RWPE1 (cell line): Measurements from ENCODE around the gene ACCS.

ENCODE experiments used
- CTCF ChIA-PET: fragments of 350-600 bp; sonication (Branson Sonifier 250); formaldehyde crosslinking; extraction: SDS; loops from one replicate; lab custom pipeline; 2021; lab: Yijun Ruan, JAX
- POLR2A ChIA-PET: fragments of 400-600 bp; formaldehyde crosslinking; extraction: SDS; loops from one replicate; lab custom pipeline; 2020; ENCODE audit warnings: antibody characterized with exemption; ENCODE audit not compliant: low non-redundant PET; lab: Yijun Ruan, JAX
- DNase-seq: peaks from one replicate; pipeline ENCODE4 v3.0.0; 2012; ENCODE audit warnings: low spot score
- H3K27ac ChIP-seq: fragments of 450-650 bp; 2 replicates; pipeline ENCODE4 v1.5.1; 2017
- CTCF ChIP-seq: fragments of 450-650 bp; conservative IDR thresholded peaks from 2 replicates; pipeline ENCODE4 v1.5.1; 2017; ENCODE audit warnings: low read depth, mild to moderate bottlenecking

Gene ACCS

GRCh38 chr11:44065841-44066731 lies at the start of gene ACCS:
TSS of gene ACCS (plus strand) at chr11:44066270. CDS start at chr11:44067628, 1,358 bp downstream.
- CTCF ChIA-PET: interaction anchor here (0.6 to 2.2 kb wide), 6 partner anchors 12 to 484 kb away, joined by 3 to 8 read pairs (median 4); partner anchors contain the start of gene EXT2
- POLR2A ChIA-PET: no interaction called here

GRCh38 chr11:44016546-44017442 lies 49.3 kb upstream of the ACCS start:
- no peak overlapping the region for H3K27ac ChIP-seq
- CTCF ChIA-PET: no interaction called here
- TF ChIP-seq CTCF: no peak
- DNase-seq: no peak
- POLR2A ChIA-PET: no interaction called here

More at GRCh38 chr11:44065841-44066731, at the start of gene ACCS:
- peak; percentile 82 for DNase-seq
- H3K27ac ChIP-seq: peak within 1 kb of the TSS; percentile 85
- peak; percentile 89 for TF ChIP-seq CTCF

GRCh38 chr11:44017443-44018126 lies 48.5 kb upstream of the ACCS start:
- TF ChIP-seq CTCF: no peak
- CTCF ChIA-PET: no interaction called here
- POLR2A ChIA-PET: no interaction called here
- no peak for DNase-seq
- no peak overlapping the region for H3K27ac ChIP-seq

- TF ChIP-seq CTCF: no peak
- H3K27ac ChIP-seq: no peak overlapping the region
- POLR2A ChIA-PET: no interaction called here
Measured at GRCh38 chr11:44018127-44018521, 47.9 kb upstream of the ACCS start.

GRCh38 chr11:44018829-44019228 lies 47.2 kb upstream of the ACCS start:
- TF ChIP-seq CTCF: no peak
- ChIA-PET POLR2A (no interaction called here), CTCF (no interaction called here)

More at GRCh38 chr11:44018127-44018521, 47.9 kb upstream of the ACCS start:
- no peak for DNase-seq
- CTCF ChIA-PET: no interaction called here

DNA sequence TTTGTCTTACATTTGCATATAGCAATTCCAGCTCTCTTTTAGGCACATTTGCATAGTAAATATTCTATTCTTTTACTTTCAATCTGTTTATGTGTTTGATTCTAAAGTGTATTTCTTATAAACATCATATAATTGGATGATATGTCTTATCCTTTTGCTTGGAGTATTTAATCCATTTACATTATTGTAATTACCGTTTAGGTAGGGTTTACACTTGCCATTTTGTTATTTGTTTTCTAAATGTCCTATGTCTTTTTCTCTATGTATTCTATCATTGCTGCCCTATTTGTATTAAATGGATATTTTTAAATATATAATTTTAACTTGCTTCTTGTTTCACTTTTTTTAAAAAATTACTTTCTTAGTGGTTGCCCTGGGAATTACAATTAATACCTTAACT lies 41.1 kb upstream of the ACCS start:
- H3K27ac ChIP-seq: no peak overlapping the region
- no peak for DNase-seq
- CTCF ChIA-PET: no interaction called here
- TF ChIP-seq CTCF: no peak
- POLR2A ChIA-PET: no interaction called here

More at GRCh38 chr11:44018829-44019228, 47.2 kb upstream of the ACCS start:
- DNase-seq: no peak
- H3K27ac ChIP-seq: no peak overlapping the region
